HG03439 (cell line): ENCODE data around the gene TOX3.

Experiments used
- ATAC-seq: cut with Tn5 transposase; IDR thresholded peaks from one replicate; pipeline ENCODE4 v1.9.1; 2021; ENCODE audit warnings: mild to moderate bottlenecking, moderate library complexity; ENCODE audit not compliant: unreplicated experiment

Gene TOX3

DNA sequence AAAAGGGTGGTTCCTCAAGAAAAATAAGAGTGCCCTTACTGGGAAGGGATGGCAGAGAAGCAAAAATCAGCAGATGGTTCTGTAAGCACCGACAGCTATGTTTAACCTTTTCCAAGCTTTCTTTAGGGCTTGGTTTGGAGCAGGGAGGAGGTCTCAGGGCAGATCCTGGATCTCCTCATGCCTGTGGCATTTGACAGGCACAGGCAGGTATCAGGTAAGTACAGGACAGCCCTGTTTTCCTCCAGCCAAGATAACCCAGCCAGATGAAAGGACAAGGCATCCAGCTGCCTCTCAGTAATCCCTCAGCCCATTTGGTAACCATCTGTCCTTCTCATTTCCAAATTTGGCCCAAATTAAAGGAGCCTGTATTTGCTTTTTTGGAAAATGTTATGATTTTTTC is 141.5 kb downstream of the TOX3 start:
- no peak for ATAC-seq

DNA sequence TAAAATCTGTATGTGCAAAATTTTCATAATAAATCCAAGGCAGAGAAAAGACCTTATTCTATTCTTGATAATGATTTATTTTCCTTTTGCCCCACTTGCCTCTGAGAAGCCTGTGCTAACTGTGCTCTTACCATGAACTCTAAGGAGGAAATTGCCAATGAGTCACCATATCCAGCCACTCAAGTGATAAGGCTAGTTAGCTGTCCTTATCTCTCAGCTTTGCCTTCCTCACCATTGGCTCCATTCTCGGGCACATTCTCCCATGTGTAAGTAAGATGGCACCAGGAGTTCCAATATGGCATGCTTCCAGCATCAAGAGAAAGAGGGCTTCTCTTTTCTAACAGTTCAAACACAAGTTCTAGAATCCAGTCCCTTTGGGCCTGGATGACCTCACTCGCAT is 142.4 kb downstream of the TOX3 start:
- ATAC-seq = no peak

DNA sequence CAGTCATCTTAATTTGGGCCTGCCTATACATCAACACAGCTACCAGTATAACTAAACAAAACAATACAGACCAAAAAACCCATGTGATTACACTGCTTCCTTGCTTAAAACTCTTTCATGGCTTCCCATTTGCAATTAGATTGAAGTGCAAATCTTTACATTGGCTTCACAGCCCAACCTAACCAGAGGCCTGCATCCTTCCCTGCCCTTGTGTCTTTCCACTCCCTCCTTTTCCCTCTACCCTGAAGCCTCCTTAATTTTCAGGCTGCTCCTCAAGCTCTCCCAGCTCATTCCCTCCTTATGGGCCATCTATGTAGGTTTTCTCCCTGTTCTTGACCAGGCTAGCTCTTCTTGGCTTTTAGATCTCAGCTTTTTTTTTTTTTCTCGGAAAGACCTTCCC is 147.8 kb downstream of the TOX3 start:
- ATAC-seq = no peak

DNA sequence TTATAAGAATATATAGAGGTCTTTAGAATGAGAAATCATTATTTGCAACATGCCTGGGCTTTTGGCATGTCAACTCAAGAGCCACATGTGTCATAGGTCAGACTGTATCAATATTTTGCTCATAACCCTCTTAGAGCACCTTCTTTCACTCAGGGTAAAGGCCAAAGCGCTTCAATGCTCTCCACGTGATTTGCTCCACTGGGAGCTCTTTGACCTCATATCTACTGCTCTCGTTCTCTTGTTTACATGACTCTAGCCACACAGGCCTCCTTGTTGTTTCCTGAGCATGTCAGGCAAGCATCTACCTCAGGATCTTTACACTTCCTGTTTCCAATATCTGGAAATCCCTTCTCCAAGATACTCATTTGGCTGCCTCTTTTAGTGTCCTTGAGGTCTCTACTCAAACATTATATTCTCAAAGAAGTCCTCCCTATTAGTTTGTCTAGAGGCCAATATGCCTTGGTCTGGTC is 148.4 kb downstream of the TOX3 start:
- no peak for ATAC-seq

GRCh38 chr16:52398021-52398420 is 148.9 kb downstream of the TOX3 start:
- no peak for ATAC-seq

GRCh38 chr16:52393448-52393847 is 153.5 kb downstream of the TOX3 start:
- ATAC-seq = no peak

- ATAC-seq = no peak
These were observed 157.9 kb downstream of the TOX3 start for GRCh38 chr16:52389045-52389444.
